Body of pancreas (tissue), 4 donors: ENCODE data around the gene RNF212. TPM values are rescaled to one million over a fixed set of nuclear protein-coding genes. Genes with fewer than 3 reads are reported as not detected.

Source experiments
- ATAC-seq: fragments of 150-250 bp; one replicate; pipeline ENCODE4 v1.9.1; 2016
- DNase-seq, 4 donors: peaks; one replicate each; pipeline ENCODE4 v3.0.0-alpha.2; 2019
- H3K27ac ChIP-seq, 4 donors: fragments of 200-600 bp; sonication (generic); 1 replicate in 3 of 4; 2 replicates in 1 of 4; pipeline versions ENCODE4 v1.5.1 to v1.6.1; 2016 to 2019; ENCODE audit warnings: mild to moderate bottlenecking in 1 of 4, mixed read lengths in 1 of 4, moderate library complexity in 1 of 4
- H3K27me3 ChIP-seq, 2 donors: fragments of 200-600 bp; sonication (generic); one replicate each; pipeline ENCODE4 v1.6.0; 2016; ENCODE audit warnings: mild to moderate bottlenecking in 1 of 2
- H3K36me3 ChIP-seq, 2 donors: fragments of 200-600 bp; sonication (generic); replicated peaks in 1 of 2; 2 replicates each; pipeline ENCODE4 v1.5.1; 2016; ENCODE audit warnings: low read depth in 2 of 2; ENCODE audit not compliant: insufficient read depth in 1 of 2
- H3K4me1 ChIP-seq: fragments of 200-600 bp; sonication (generic); one replicate; pipeline ENCODE4 v1.6.0; 2016
- H3K4me3 ChIP-seq, 2 donors: fragments of 200-600 bp; sonication (generic); 1 replicate in 1 of 2; 2 replicates in 1 of 2; pipeline ENCODE4 v1.5.1; 2016 to 2019
- H3K9me3 ChIP-seq, 3 donors: fragments of 200-600 bp; sonication (generic); 1 replicate in 2 of 3; 2 replicates in 1 of 3; pipeline ENCODE4 v1.5.1; 2016
- CTCF ChIP-seq, 7 experiments: fragments of 450-650 bp in 4 of 7; fragments of 200-600 bp in 3 of 7; sonication (generic) in 3 of 7; IDR thresholded peaks; one replicate each; pipeline ENCODE4 v1.5.1; 2016 to 2019; ENCODE audit warnings: antibody characterized with exemption in 7 of 7
- POLR2A ChIP-seq, 3 donors: fragments of 450-650 bp; IDR thresholded peaks; one replicate each; pipeline ENCODE4 v1.6.1; 2016; ENCODE audit warnings: antibody characterized with exemption in 3 of 3, mild to moderate bottlenecking in 2 of 3
- WGBS, 2 donors: methylation state at CpG; one replicate each; pipeline ENCODE4 v1.1.5; 2017; 5-methylcytosine and 5-hydroxymethylcytosine counted together
- intact Hi-C: fragments of 100-400 bp; cut with DNase I; formaldehyde crosslinking; loops from one replicate; pipeline ENCODE4 v1.15.1; 2023
- total RNA-seq, 2 donors: library from RNA; depleted of rRNA; stranded (reverse); fragments of >200 nt; gene quantifications; one replicate each; pipeline ENCODE4 v1.1.0, GENCODE V29; 2016

The RNF212 gene
- total RNA-seq, 2 donors from 2014 or later = 8.2 to 20.5 TPM

- Histone ChIP-seq H3K9me3 (no peaks in the 10 kb centered on the region), H3K27me3 (no peaks in the 10 kb centered on the region), H3K4me3 (no peak overlapping the region), H3K4me1 (no peaks in the 10 kb centered on the region), H3K36me3 (no peaks in the 10 kb centered on the region), H3K27ac (no peak overlapping the region)
- TF ChIP-seq POLR2A (IDR thresholded peaks at IDR 0.05) = no peak
- no peak for TF ChIP-seq CTCF (IDR thresholded peaks at IDR 0.05)
- ATAC-seq = no peak
- no peak for DNase-seq
- 82 to 88% methylated on average over 13 to 14 of the region's 14 CpGs for WGBS, 2 donors
- intact Hi-C loops = no loop called here
These were observed 52.2 kb downstream of the RNF212 start for GRCh38 chr4:1061056-1061700.

- H3K27me3 ChIP-seq = no peaks in the 10 kb centered on the region
- H3K4me1 ChIP-seq = no peaks in the 10 kb centered on the region
These were observed 52.7 kb downstream of the RNF212 start for GRCh38 chr4:1060621-1061020.

GRCh38 chr4:1060121-1060520 lies 53.2 kb downstream of the RNF212 start:
- Histone ChIP-seq H3K27me3 (no peaks in the 10 kb centered on the region), H3K9me3 (no peaks in the 10 kb centered on the region), H3K36me3 (no peaks in the 10 kb centered on the region), H3K27ac (no peak overlapping the region), H3K4me3 (no peak overlapping the region), H3K4me1 (no peaks in the 10 kb centered on the region)
- TF ChIP-seq POLR2A (IDR thresholded peaks at IDR 0.05) = no peak
- TF ChIP-seq CTCF (IDR thresholded peaks at IDR 0.05) = no peak
- 67 to 75% methylated on average over 4 to 10 of the region's 10 CpGs for WGBS, 2 donors
- ATAC-seq = no peak
- intact Hi-C loops = no loop called here
- DNase-seq = no peak

More at GRCh38 chr4:1060621-1061020, 52.7 kb downstream of the RNF212 start:
- no peak for DNase-seq
- WGBS, 2 donors = 95 to 97% methylated on average over 9 of the region's 9 CpGs
- TF ChIP-seq POLR2A (IDR thresholded peaks at IDR 0.05) = no peak
- no peak for TF ChIP-seq CTCF (IDR thresholded peaks at IDR 0.05)
- intact Hi-C loops = no loop called here
- Histone ChIP-seq H3K9me3 (no peaks in the 10 kb centered on the region), H3K27ac (no peak overlapping the region), H3K36me3 (no peaks in the 10 kb centered on the region), H3K4me3 (no peak overlapping the region)
- ATAC-seq = no peak

DNA sequence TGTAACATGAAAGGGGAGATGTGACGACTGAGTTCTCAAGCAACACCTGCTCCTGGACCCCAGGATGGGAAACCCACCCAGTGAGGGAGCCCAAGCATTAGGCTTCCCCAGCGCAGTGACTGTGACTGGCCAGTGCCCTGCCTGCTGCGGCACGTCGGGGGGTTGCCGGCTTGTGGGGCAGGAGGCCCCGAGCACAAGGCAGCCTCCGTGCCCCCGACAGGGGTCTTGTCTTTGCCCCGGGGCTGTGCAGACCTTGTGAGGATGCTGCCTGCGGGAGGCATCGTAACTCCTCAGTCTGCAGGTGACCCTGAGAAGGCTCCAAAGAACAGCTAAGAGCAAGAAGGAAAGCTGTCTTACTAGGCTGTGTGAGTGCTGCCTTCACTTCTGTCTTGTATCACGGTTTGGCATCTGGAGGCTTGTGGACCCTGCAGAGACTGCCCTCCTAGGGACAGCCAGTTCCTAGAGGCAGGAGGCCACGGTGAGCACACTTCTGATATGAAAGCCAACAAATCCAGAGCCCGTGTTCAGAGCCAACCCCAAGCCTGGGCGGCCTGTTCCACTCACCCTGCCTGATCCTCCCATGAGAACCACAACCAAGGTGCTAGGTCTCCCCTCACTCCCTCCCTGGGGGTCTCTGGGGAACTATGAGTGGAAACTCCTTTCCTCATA lies 54.2 kb downstream of the RNF212 start:
- no peak for ATAC-seq
- DNase-seq = no peak
- 75 to 81% methylated on average over 9 to 16 of the region's 16 CpGs for WGBS, 2 donors
- Histone ChIP-seq H3K27me3 (no peaks in the 10 kb centered on the region), H3K4me3 (no peak overlapping the region), H3K9me3 (no peaks in the 10 kb centered on the region), H3K27ac (no peak overlapping the region), H3K4me1 (no peaks in the 10 kb centered on the region), H3K36me3 (no peaks in the 10 kb centered on the region)
- no peak for TF ChIP-seq POLR2A (IDR thresholded peaks at IDR 0.05)
- TF ChIP-seq CTCF (IDR thresholded peaks at IDR 0.05) = no peak
- intact Hi-C loops = no loop called here
